ENCODE results near the gene ARMC9. TPM values are rescaled to one million over a fixed set of nuclear protein-coding genes. Genes with fewer than 3 reads are reported as not detected.
A peak's percentile ranks its signal among the peaks of the same experiment; 100 is the strongest.

ARMC9 gene
- total and polyA plus RNA-seq, 2 experiments from 2014 or later = 15.1 to 17.3 TPM

DNA sequence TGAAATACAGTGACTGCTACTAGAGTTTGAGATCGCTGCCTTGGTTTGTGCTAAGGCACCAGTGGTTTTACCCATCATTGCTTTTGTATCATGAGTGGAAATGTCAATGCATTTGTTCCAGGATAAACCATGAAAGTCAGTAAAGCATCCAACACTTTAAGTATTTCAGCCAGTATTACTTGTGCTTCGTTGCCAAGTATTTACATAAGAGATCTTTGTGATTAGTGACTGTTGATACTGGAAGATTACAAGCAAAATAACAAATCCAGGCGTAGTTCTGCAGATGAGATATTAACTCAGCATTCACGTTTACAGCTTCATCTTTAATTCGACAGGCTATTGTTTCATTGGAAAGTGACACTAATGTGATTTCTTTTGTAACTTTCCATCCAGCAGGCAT is 106.8 kb downstream of the ARMC9 start:
- Histone ChIP-seq H3K9ac (no peak overlapping the region), H3K27ac (no peak overlapping the region), H3K79me2 (ENCODE audit: insufficient read depth) (no peaks in the 10 kb centered on the region), H3K36me3 (ENCODE audit: low read depth) (no peaks in the 10 kb centered on the region), H3K4me2 (ENCODE audit: unreplicated experiment) (no peak overlapping the region), H3K27me3 (replicated peaks; ENCODE audit: insufficient read depth) (no peaks in the 10 kb centered on the region), H4K20me1 (ENCODE audit: insufficient read depth) (no peaks in the 10 kb centered on the region), H2AFZ (no peak overlapping the region), H3F3A (ENCODE audit: insufficient read depth) (no peaks in the 10 kb centered on the region), H3K4me3 (no peak overlapping the region), H3K9me2 (ENCODE audit: insufficient read depth) (no peaks in the 10 kb centered on the region), H3K9me3 (ENCODE audit: low read depth) (no peaks in the 10 kb centered on the region), H3K4me1 (ENCODE audit: insufficient read depth) (no peaks in the 10 kb centered on the region; the same call in 1 of the 2 replicates)
- DNase-seq = no peak
- WGBS, 2 experiments (ENCODE audit: low coverage in 1 of 2, low lambda C conversion rate in 2 of 2, missing lambda C conversion rate in 2 of 2) = 80 to 82% methylated on average over 5 of the region's 5 CpGs
- TF ChIP-seq EZH2 (IDR thresholded peaks at IDR 0.05; ENCODE audit: insufficient read depth, poor library complexity, severe bottlenecking) (no peak), EZH2phosphoT487 (IDR thresholded peaks at IDR 0.05; ENCODE audit: insufficient read depth, low read depth) (no peak)
- in situ Hi-C loops (cut with MboI) = no loop called here

DNA sequence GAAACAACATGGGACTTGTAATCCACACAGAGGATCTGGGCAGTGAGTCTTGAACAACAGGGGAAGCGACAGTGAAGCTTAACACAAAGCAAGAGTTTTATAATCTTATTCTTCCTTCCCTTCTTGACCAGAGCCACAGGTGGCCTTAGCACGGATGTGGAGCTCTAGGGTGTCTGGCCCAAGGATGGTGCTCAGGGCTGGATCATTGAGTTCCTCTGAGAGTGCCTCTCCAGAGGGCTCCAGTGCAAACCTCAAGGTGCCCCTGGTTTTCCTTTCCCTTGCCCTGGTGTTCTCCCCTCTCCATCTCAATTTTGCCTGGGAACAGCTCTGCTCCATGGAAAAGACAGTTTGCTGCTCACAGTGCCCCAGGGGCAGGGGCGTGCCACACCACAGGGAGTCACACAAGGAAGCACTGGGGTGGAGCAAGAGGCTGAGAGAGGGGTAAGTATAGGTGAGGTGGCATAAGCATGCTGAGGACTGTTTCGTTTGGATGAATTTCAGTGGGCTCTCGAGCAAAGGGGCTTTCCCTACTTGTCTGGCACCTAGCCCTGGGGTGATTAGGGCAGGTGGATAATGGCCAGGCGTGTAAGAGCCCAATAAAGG is 108.5 kb downstream of the ARMC9 start:
- no peak overlapping the region for H3K9ac ChIP-seq
- no peaks in the 10 kb centered on the region for H3K9me2 ChIP-seq (ENCODE audit: insufficient read depth)
- no peak for TF ChIP-seq EZH2 (IDR thresholded peaks at IDR 0.05; ENCODE audit: insufficient read depth, poor library complexity, severe bottlenecking)
- TF ChIP-seq EZH2phosphoT487 (IDR thresholded peaks at IDR 0.05; ENCODE audit: insufficient read depth, low read depth) = no peak
- H3K4me2 ChIP-seq (ENCODE audit: unreplicated experiment) = no peak overlapping the region
- no peaks in the 10 kb centered on the region for H4K20me1 ChIP-seq (ENCODE audit: insufficient read depth)
- H3K79me2 ChIP-seq (ENCODE audit: insufficient read depth) = no peaks in the 10 kb centered on the region
- no peaks in the 10 kb centered on the region for H3K36me3 ChIP-seq (ENCODE audit: low read depth)
- 92 to 93% methylated on average over 6 of the region's 6 CpGs for WGBS, 2 experiments (ENCODE audit: low coverage in 1 of 2, low lambda C conversion rate in 2 of 2, missing lambda C conversion rate in 2 of 2)
- no peak for DNase-seq
- H3K27me3 ChIP-seq (replicated peaks; ENCODE audit: insufficient read depth) = no peaks in the 10 kb centered on the region
- no peak overlapping the region for H3K4me3 ChIP-seq
- H3K27ac ChIP-seq = no peak overlapping the region
- in situ Hi-C loops (cut with MboI) = no loop called here
- H3K9me3 ChIP-seq (ENCODE audit: low read depth) = no peaks in the 10 kb centered on the region
- no peaks in the 10 kb centered on the region; the same call in 1 of the 2 replicates for H3K4me1 ChIP-seq (ENCODE audit: insufficient read depth)
- H2AFZ ChIP-seq = no peak overlapping the region
- no peaks in the 10 kb centered on the region for H3F3A ChIP-seq (ENCODE audit: insufficient read depth)

DNA sequence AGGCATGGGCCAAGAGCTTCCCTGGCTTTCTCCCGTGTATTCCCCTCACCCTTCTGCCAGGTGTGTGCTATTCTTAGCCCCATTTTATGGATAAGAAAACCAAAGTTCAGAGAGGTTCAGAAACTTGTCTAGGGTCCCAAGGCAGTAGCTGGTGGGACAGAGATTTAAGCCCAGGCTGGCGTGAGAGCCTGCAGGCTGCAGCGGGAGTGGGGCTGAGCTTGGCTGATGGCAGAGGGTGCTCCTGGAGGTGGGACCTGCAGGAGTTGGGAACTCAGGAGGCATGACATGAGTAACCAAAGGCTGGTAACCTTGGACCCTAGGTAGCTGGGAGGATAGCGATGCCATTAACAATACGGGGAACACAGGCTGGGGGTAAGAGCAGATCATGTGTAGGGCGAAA is 109.8 kb downstream of the ARMC9 start:
- Histone ChIP-seq H3K9ac (no peak overlapping the region), H3K27me3 (replicated peaks; ENCODE audit: insufficient read depth) (no peaks in the 10 kb centered on the region), H3K4me3 (no peak overlapping the region), H3K79me2 (ENCODE audit: insufficient read depth) (no peaks in the 10 kb centered on the region), H3K4me2 (ENCODE audit: unreplicated experiment) (no peak overlapping the region), H4K20me1 (ENCODE audit: insufficient read depth) (no peaks in the 10 kb centered on the region), H3K9me3 (ENCODE audit: low read depth) (no peaks in the 10 kb centered on the region), H3F3A (ENCODE audit: insufficient read depth) (no peaks in the 10 kb centered on the region), H3K4me1 (ENCODE audit: insufficient read depth) (no peaks in the 10 kb centered on the region; the same call in 1 of the 2 replicates), H3K9me2 (ENCODE audit: insufficient read depth) (no peaks in the 10 kb centered on the region), H3K36me3 (ENCODE audit: low read depth) (no peaks in the 10 kb centered on the region), H2AFZ (no peak overlapping the region), H3K27ac (no peak overlapping the region)
- TF ChIP-seq EZH2phosphoT487 (IDR thresholded peaks at IDR 0.05; ENCODE audit: insufficient read depth, low read depth) = no peak
- TF ChIP-seq EZH2 (IDR thresholded peaks at IDR 0.05; ENCODE audit: insufficient read depth, poor library complexity, severe bottlenecking) = no peak
- WGBS, 2 experiments (ENCODE audit: low coverage in 1 of 2, low lambda C conversion rate in 2 of 2, missing lambda C conversion rate in 2 of 2) = 96 to 98% methylated on average over 6 of the region's 6 CpGs
- in situ Hi-C loops (cut with MboI) = no loop called here
- DNase-seq = no peak

DNA sequence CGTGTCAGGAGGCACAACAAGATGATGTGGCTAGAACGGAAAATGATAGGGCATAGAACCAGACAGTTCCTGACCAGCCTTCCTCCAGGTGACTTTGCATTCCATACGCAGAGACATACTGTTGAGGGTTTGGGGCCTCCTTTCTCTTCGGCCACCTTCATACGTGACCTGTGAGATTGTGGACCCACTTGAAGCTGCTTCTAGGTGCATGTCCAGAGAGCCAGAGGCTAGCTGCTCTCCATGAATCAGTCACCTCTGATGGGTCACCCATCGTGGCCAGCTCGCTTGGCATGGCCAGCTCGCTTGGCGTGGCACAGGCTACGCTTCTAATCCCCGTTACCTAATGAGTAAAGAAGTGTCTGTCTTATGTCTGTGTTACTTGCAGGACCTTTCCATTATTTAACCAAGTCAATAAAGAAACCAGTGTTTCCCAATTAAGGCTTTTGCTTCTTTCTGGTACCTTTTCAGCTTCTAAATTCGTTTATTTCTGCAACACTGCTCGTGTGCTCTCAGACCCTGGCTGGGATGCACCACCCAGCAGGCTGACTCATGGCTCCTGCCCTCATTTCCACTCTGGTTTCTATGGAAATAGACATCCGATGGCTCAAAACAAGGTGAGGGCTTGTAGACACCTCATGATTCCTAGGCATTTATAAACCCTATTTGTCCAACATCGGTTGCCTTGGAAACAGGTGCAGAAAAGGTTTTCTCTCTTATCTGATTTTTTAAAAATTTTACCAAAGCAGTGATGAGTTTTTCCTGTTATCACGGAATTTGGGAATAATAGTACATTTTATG is 110.4 kb downstream of the ARMC9 start:
- Histone ChIP-seq H3K27ac (no peak overlapping the region; the same call in 1 of the 2 replicates), H3K4me3 (no peak overlapping the region), H3F3A (ENCODE audit: insufficient read depth) (no peaks in the 10 kb centered on the region), H2AFZ (no peak overlapping the region), H3K9me3 (ENCODE audit: low read depth) (no peaks in the 10 kb centered on the region), H3K79me2 (ENCODE audit: insufficient read depth) (no peaks in the 10 kb centered on the region), H4K20me1 (ENCODE audit: insufficient read depth) (no peaks in the 10 kb centered on the region), H3K36me3 (ENCODE audit: low read depth) (no peaks in the 10 kb centered on the region), H3K9me2 (ENCODE audit: insufficient read depth) (no peaks in the 10 kb centered on the region), H3K4me1 (ENCODE audit: insufficient read depth) (no peaks in the 10 kb centered on the region; the same call in 1 of the 2 replicates), H3K9ac (no peak overlapping the region), H3K4me2 (ENCODE audit: unreplicated experiment) (no peak overlapping the region), H3K27me3 (replicated peaks; ENCODE audit: insufficient read depth) (no peaks in the 10 kb centered on the region)
- in situ Hi-C loops (cut with MboI) = no loop called here
- WGBS, 2 experiments (ENCODE audit: low coverage in 1 of 2, low lambda C conversion rate in 2 of 2, missing lambda C conversion rate in 2 of 2) = 85% methylated on average over 16 of the region's 16 CpGs
- DNase-seq = peak; percentile 81
- no peak for TF ChIP-seq EZH2 (IDR thresholded peaks at IDR 0.05; ENCODE audit: insufficient read depth, poor library complexity, severe bottlenecking)
- TF ChIP-seq EZH2phosphoT487 (IDR thresholded peaks at IDR 0.05; ENCODE audit: insufficient read depth, low read depth) = no peak
